HepG2 (cell line): ENCODE data around the gene SERTAD1. TPM values are rescaled to one million over a fixed set of nuclear protein-coding genes. Genes with fewer than 3 reads are reported as not detected.

Experiments
- ATF2 ChIP-seq: sonication (generic); formaldehyde crosslinking; IDR thresholded peaks from 2 replicates; pipeline ENCODE4 v1.4.0; 2020; ENCODE audit warnings: missing genetic modification reagents
- ATF7-NPFF ChIP-seq: sonication (generic); formaldehyde crosslinking; IDR thresholded peaks from 2 replicates; pipeline ENCODE4 v1.8.1; 2023; ENCODE audit warnings: mild to moderate bottlenecking, low read depth, missing genetic modification reagents, moderate library complexity
- CBX2 ChIP-seq, 2 experiments: fragments of 200-600 bp in 1 of 2; sonication (generic); formaldehyde crosslinking in 1 of 2; IDR thresholded peaks; 2 replicates each; pipeline versions ENCODE4 v1.7.0 to v1.8.1; 2018 to 2022; ENCODE audit warnings: low read depth in 2 of 2, low read length in 1 of 2, mild to moderate bottlenecking in 1 of 2, missing genetic modification reagents in 1 of 2
- ETV5 ChIP-seq: IDR thresholded peaks from 2 replicates; pipeline ENCODE4 v1.6.1; 2018; ENCODE audit warnings: missing biosample characterization, missing genetic modification reagents, inconsistent platforms, borderline replicate concordance
- FIP1L1 ChIP-seq: fragments of 200-400 bp; formaldehyde crosslinking; IDR thresholded peaks from 2 replicates; pipeline ENCODE4 v1.6.1; 2018; ENCODE audit warnings: low read depth, mild to moderate bottlenecking, low read length, moderate library complexity, borderline replicate concordance; ENCODE audit not compliant: insufficient read depth
- GATAD2A ChIP-seq: IDR thresholded peaks from 2 replicates; pipeline ENCODE4 v1.6.1; 2016
- HMG20B ChIP-seq: conservative IDR thresholded peaks from 2 replicates; pipeline ENCODE4 v1.6.1; 2016; ENCODE audit warnings: missing genetic modification reagents, missing compliant biosample characterization
- HNRNPK ChIP-seq: fragments of 200-400 bp; formaldehyde crosslinking; IDR thresholded peaks from 2 replicates; pipeline ENCODE4 v1.6.1; 2018; ENCODE audit warnings: low read length, low read depth, moderate library complexity, mild to moderate bottlenecking; ENCODE audit not compliant: poor library complexity, severe bottlenecking
- HOXA3 ChIP-seq: sonication (generic); formaldehyde crosslinking; IDR thresholded peaks from 2 replicates; pipeline ENCODE4 v1.5.0; 2020; ENCODE audit warnings: missing genetic modification reagents
- MXD4 ChIP-seq: IDR thresholded peaks from 2 replicates; pipeline ENCODE4 v1.6.1; 2016; ENCODE audit warnings: mild to moderate bottlenecking, missing biosample characterization, missing genetic modification reagents
- NFE2 ChIP-seq: sonication (generic); formaldehyde crosslinking; IDR thresholded peaks from 2 replicates; pipeline ENCODE4 v1.4.0; 2020; ENCODE audit warnings: missing genetic modification reagents
- PHF21A ChIP-seq: sonication (generic); formaldehyde crosslinking; IDR thresholded peaks from 2 replicates; pipeline ENCODE4 v1.5.0; 2020; ENCODE audit warnings: mild to moderate bottlenecking, missing genetic modification reagents
- RFX3 ChIP-seq: IDR thresholded peaks from 2 replicates; pipeline ENCODE4 v1.6.1; 2016; ENCODE audit warnings: missing biosample characterization, missing genetic modification reagents
- SP140L ChIP-seq: sonication (generic); formaldehyde crosslinking; IDR thresholded peaks from 2 replicates; pipeline ENCODE4 v1.4.0; 2020; ENCODE audit warnings: missing genetic modification reagents, borderline replicate concordance
- STAT5B ChIP-seq: sonication (generic); formaldehyde crosslinking; IDR thresholded peaks from 2 replicates; pipeline ENCODE4 v1.4.0; 2020; ENCODE audit warnings: missing genetic modification reagents
- ZNF136 ChIP-seq: sonication (generic); formaldehyde crosslinking; IDR thresholded peaks from 2 replicates; pipeline ENCODE4 v1.8.1; 2022; ENCODE audit warnings: low read depth, mild to moderate bottlenecking, moderate library complexity, missing genetic modification reagents
- ZNF230 ChIP-seq: sonication (generic); formaldehyde crosslinking; IDR thresholded peaks from 2 replicates; pipeline ENCODE4 v1.4.0; 2020; ENCODE audit warnings: mild to moderate bottlenecking, missing genetic modification reagents
- ZNF329 ChIP-seq: sonication (generic); formaldehyde crosslinking; IDR thresholded peaks from 2 replicates; pipeline ENCODE4 v1.9.0; 2021; ENCODE audit warnings: low read depth, mild to moderate bottlenecking, missing genetic modification reagents
- ZNF83 ChIP-seq: sonication (generic); formaldehyde crosslinking; IDR thresholded peaks from 2 replicates; pipeline ENCODE4 v1.4.0; 2020; ENCODE audit warnings: missing genetic modification reagents, mild to moderate bottlenecking, borderline replicate concordance
- ZZZ3 ChIP-seq: sonication (generic); formaldehyde crosslinking; IDR thresholded peaks from 2 replicates; pipeline ENCODE4 v1.4.0; 2020; ENCODE audit warnings: missing genetic modification reagents, mild to moderate bottlenecking, borderline replicate concordance
- polyA plus RNA-seq, 8 experiments: library from polyadenylated mRNA; depleted of rRNA in 3 of 8; stranded (reverse) in 7 of 8; unstranded in 1 of 8; fragments of >200 nt; fragmentation: Illumina TruSeq in 4 of 8; extraction: Trizol in 4 of 8; gene quantifications; 2 replicates each; pipeline versions ENCODE4 v1.2.1 to v1.2.3, GENCODE V29; 2011 to 2016; ENCODE audit warnings: low read depth in 4 of 8, missing spikeins in 1 of 8, mixed read lengths in 1 of 8; ENCODE audit not compliant: insufficient read depth in 1 of 8
- total RNA-seq, 5 experiments: library from RNA; depleted of rRNA; stranded (reverse); fragments of >200 nt; fragmentation: Illumina TruSeq; extraction: Trizol; gene quantifications; 2 replicates each; pipeline ENCODE4 v1.2.3, GENCODE V29; 2016; ENCODE audit warnings: low read depth in 1 of 5
- TF ChIP-seq, protein P1 (sequence below): IDR thresholded peaks from 2 replicates; pipeline ENCODE4 v1.6.1; 2012; ENCODE audit warnings: low read length, improper control_type of control experiment
- TF ChIP-seq, protein P2 (sequence below): sonication (generic); formaldehyde crosslinking; IDR thresholded peaks from 2 replicates; pipeline ENCODE4 v1.4.0; 2020; ENCODE audit warnings: missing genetic modification reagents, borderline replicate concordance

The SERTAD1 gene
- total and polyA plus RNA-seq, 2 of the 13 experiments (the other 11 are each of a cell fraction or from before 2014, with no cell fraction given) = 4.3 to 4.5 TPM

GRCh38 chr19:40444000-40444824, 18.4 kb upstream of the SERTAD1 start, which contains the start of gene SERTAD3 (continued):
- TF ChIP-seq HMG20B (no peak), NFE2 (CRISPR knock-in tag) (no peak), ZZZ3 (CRISPR knock-in tag) (0 out of 2 replicates have a peak, but pooled peaks have one; percentile 18), SP140L (no peak), HOXA3 (peak; percentile 53), GATAD2A (CRISPR knock-in tag) (peak; percentile 37; the same call in 1 of the 2 replicates), ZNF230 (CRISPR knock-in tag) (peak; percentile 64; the same call in 1 of the 2 replicates), ZNF329 (no peak), STAT5B (CRISPR knock-in tag) (no peak), FIP1L1 (no peak), CBX2 (IDR thresholded peaks at IDR 0.05; ENCODE audit: low read depth, low read length) (no peak), CBX2 (CRISPR knock-in tag; IDR thresholded peaks at IDR 0.05; ENCODE audit: low read depth) (no peak), ETV5 (CRISPR knock-in tag) (no peak; the same call in 1 of the 2 replicates), ZNF136 (CRISPR knock-in tag) (peak; percentile 86; the same call in 1 of the 2 replicates), MXD4 (CRISPR knock-in tag) (peak; percentile 84; the same call in 1 of the 2 replicates), RFX3 (CRISPR knock-in tag) (peak; percentile 85), ZNF83 (CRISPR knock-in tag) (no peak), PHF21A (peak; percentile 75), ATF7-NPFF (CRISPR knock-in tag) (peak; percentile 71), HNRNPK (no peak), ATF2 (CRISPR knock-in tag) (peak; percentile 69)
- TF ChIP-seq, protein P1, sequence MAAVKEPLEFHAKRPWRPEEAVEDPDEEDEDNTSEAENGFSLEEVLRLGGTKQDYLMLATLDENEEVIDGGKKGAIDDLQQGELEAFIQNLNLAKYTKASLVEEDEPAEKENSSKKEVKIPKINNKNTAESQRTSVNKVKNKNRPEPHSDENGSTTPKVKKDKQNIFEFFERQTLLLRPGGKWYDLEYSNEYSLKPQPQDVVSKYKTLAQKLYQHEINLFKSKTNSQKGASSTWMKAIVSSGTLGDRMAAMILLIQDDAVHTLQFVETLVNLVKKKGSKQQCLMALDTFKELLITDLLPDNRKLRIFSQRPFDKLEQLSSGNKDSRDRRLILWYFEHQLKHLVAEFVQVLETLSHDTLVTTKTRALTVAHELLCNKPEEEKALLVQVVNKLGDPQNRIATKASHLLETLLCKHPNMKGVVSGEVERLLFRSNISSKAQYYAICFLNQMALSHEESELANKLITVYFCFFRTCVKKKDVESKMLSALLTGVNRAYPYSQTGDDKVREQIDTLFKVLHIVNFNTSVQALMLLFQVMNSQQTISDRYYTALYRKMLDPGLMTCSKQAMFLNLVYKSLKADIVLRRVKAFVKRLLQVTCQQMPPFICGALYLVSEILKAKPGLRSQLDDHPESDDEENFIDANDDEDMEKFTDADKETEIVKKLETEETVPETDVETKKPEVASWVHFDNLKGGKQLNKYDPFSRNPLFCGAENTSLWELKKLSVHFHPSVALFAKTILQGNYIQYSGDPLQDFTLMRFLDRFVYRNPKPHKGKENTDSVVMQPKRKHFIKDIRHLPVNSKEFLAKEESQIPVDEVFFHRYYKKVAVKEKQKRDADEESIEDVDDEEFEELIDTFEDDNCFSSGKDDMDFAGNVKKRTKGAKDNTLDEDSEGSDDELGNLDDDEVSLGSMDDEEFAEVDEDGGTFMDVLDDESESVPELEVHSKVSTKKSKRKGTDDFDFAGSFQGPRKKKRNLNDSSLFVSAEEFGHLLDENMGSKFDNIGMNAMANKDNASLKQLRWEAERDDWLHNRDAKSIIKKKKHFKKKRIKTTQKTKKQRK = no peak
- TF ChIP-seq, protein P2, sequence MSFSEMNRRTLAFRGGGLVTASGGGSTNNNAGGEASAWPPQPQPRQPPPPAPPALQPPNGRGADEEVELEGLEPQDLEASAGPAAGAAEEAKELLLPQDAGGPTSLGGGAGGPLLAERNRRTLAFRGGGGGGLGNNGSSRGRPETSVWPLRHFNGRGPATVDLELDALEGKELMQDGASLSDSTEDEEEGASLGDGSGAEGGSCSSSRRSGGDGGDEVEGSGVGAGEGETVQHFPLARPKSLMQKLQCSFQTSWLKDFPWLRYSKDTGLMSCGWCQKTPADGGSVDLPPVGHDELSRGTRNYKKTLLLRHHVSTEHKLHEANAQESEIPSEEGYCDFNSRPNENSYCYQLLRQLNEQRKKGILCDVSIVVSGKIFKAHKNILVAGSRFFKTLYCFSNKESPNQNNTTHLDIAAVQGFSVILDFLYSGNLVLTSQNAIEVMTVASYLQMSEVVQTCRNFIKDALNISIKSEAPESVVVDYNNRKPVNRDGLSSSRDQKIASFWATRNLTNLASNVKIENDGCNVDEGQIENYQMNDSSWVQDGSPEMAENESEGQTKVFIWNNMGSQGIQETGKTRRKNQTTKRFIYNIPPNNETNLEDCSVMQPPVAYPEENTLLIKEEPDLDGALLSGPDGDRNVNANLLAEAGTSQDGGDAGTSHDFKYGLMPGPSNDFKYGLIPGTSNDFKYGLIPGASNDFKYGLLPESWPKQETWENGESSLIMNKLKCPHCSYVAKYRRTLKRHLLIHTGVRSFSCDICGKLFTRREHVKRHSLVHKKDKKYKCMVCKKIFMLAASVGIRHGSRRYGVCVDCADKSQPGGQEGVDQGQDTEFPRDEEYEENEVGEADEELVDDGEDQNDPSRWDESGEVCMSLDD = peak; percentile 49; the same call in 1 of the 2 replicates
